GM21526 (cell line): ENCODE results near the gene ANKRD11.

ENCODE experiments used
- ATAC-seq: cut with Tn5 transposase; IDR thresholded peaks from one replicate; pipeline ENCODE4 v1.9.1; 2021; ENCODE audit warnings: moderate library complexity; ENCODE audit not compliant: unreplicated experiment, low FRiP score

The ANKRD11 gene

DNA sequence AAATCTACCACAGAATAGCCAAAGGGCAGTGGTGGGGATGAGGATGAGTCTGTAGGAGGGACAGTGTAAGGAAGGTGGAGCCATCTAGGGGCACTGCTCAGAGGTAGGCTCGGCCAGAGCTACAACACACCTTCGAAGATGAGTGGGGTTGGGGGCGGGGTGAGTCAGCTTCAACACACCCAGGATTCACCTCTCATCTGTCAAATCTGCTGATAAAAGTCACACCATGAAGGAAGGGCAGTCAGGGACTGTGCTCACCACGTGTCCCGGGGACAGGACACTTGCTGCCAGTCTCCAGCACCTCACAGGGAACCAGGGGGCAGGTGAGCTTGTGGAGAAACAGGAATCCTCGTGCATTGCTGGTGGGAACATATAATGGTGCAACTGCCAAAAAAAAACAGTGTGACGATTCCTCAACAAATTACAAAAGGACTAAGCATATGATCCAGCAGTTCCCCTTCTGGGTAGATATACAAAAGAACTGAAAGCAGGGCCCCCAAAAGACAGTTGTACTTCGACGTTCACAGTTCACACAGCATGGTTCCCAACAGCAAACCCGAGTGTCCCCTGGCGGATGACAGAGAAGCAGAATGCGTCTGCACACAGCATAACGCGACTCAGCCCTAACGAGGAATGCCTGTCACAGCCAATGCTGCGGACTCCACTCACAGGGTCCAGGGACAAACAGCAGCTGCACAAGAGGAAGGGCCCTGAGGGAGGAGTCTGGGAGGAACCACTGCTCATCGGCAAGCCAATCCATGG, 133.1 kb downstream of the ANKRD11 start:
- no peak for ATAC-seq

DNA sequence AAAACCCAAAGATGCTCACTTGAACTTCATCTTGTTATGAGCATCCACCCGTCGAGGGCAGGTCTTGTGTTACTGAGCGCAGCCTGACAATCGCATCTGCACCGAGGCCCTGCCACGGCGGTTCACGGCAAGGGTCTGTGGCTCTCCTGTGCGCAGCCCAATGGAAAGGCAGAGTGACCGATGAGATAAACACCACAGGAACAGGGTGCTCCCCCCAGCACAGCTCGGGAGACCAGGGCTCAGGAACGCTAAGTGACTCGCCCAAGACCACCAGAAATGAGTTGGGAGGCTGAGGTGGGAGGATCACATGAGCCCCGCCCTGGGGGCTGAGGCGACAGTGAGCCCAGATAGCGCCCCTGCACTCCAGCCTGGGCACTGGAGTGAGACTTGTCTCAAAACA, 134.7 kb downstream of the ANKRD11 start:
- ATAC-seq: no peak

DNA sequence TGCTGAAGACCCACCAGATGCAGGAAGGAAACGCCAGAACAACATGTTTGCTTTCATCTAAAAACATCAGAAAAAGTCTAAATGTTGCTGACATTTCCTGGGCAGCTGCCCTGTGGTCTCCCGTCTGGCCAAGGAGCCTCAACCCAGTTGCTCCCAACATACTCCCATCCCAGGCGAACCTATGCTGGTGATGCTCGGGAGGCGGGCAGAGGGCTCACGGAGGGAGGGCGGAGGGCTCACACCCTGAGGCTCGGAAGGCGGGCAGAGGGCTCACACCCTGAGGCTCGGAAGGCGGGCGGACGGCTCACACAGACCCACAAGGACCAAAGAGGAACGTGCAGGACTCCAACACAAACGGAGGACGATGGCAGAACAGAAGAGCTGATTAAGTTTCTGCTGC, 135.4 kb downstream of the ANKRD11 start:
- ATAC-seq: no peak

DNA sequence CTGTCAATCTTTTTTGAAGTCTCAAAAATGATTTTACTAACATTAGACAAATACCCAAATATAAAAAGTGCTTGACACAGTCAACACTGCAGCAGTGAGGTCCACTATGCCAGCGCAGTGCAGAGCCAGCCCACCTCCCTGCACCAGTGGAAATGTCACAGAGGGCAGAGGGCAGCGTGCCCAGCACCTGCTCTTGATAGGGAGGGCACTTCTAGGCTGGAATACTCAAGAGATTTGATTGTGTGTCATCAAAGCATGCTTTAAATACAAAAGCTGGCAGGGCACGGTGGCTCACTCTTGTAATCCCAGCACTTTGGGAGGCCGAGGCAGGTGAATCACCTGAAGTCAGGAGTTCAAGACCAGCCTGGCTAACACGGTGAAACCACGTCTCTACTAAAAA, 136.0 kb downstream of the ANKRD11 start:
- ATAC-seq: no peak

DNA sequence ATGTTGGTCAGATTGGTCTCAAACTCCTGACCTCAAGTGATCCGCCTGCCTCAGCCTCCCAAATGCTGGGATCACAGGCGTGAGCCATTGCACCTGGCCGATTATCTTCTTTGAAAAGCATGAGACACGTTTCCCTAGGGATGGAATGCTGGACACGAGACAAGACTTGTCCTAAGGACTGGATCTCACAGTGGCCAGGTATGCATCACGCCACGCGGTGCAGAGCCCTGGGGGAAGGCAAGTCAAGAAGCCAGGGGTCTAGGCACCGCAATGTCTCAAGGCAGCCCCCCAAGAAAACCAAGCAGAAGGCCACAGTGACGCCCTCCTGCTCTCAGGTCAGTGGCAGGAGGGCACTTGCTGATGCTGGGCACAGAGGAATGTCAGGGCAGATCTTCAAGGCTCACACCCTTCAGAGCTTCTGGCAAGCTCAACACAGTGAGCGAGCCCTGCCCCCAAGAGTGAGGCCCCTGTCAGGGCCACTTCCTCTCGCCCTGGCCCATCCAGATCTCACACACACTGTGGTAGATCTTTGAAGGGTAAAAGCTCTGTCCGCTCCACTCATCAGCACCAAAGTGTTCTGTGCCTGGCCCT, 138.2 kb downstream of the ANKRD11 start:
- ATAC-seq: no peak

DNA sequence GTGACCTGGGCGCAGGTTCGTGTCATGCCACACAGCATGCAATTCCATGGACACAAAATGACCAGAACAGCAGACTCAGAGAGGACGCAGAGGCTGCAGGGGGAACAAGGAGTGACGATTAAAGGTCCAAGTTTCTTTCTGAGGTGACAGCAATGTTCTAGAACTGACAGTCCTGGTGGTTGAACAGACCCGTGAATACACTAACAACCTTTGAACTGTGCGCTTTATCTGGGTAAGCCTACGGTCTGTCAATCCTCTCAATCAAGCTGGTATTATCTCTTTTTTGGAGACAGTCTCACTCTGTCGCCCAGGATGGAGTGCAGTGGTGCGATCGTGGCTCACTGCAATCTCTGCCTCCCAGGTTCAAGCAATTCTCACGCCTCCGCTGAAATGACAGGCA, 138.7 kb downstream of the ANKRD11 start:
- ATAC-seq: no peak

DNA sequence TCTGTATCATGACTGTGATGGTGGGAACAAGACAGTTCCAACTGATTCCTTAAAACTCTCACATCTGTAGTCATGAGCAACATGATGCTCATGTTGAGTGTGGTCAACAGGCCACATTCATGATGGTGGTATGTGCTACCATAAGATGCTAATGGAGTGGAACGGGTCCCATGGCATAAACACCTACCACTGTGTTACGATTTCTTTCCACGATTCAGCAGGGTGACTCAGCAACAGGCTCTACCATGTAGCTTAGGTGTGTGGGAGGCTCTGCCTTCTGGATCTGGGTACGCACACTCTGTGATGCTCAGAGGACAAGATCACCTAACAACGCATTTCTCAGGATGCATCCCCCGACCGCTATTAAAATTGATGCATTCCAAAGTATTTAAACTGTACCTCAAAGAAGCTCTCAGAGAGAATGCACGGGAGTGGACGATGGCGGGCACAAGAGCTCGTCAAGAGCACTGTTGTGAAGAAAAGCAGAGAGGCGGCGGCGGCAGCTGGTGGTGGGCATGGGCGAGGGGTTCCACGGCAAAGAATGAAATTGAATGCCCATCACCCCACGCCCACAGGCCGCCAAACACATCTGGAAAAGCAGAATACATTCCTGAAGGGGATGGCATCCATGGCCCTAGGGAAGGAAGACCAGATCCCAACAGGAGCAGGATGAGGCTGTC, 139.5 kb downstream of the ANKRD11 start:
- ATAC-seq: no peak

DNA sequence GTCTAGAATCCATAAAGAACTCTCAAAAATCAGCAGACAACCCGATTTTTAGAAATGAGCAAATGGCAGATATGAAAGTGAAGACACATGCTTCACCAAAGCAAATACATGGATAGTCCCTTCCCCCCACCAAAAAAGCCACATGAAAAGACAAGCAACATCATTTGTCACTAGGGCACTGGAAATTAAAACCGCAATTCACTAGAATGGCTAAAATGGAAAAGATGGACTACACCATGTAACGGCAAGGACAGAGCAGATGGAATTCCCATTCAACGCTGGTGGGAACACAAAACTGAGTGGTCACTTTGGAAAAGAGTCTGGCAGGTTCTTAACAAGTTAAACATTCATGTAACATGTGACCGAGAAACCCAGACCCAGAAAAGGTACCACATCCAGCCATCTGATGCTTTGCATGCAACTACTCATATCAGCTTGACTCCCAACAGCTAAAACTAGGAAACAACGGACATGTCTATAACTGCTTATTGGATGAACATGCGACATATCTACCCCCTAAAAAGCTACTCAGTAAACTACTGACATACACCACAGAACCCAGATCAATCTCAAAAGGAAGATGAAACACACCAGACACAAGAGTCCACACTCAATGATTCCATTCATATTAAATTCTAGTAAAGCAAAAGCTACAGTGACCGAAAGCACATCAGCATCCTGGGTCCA, 140.3 kb downstream of the ANKRD11 start:
- no peak for ATAC-seq

DNA sequence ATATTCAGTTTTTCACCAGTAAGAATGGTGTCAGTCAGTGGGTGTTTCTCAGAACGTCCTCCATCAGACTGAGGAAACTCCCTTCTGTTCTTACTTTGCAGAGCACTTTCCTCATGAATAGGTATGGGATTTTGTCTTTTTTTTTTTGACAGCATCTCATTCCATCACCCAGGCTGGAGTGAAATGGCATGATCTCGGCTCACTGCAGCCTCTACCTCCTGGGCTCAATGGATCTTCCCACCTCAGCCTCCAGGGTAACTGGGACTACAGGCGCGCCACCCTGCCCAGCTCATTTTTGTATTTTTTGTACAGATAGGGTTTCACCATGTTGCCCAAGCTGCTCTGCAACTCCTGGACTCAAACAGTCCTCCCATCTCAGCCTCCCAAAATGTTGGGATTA, 142.6 kb downstream of the ANKRD11 start:
- no peak for ATAC-seq

DNA sequence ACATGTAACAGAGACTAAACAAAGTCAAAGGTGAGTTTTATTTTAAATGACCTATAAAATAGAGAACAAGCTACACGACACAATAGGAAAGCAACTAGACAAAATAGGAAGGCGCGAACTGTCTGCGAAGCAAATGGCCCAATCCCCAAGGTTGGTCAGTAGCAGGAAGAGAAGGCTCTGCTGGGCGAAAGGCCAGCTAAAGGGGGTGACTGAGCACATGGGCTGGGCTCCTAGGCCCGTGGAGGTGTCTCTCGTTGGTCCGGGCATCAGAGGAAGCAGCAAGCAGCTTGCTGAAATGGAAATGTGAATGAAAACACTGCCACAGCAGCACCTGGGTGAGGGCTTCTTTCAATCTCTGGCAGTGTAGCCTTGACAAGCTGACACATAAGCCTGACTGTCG, 143.5 kb downstream of the ANKRD11 start:
- ATAC-seq: no peak

DNA sequence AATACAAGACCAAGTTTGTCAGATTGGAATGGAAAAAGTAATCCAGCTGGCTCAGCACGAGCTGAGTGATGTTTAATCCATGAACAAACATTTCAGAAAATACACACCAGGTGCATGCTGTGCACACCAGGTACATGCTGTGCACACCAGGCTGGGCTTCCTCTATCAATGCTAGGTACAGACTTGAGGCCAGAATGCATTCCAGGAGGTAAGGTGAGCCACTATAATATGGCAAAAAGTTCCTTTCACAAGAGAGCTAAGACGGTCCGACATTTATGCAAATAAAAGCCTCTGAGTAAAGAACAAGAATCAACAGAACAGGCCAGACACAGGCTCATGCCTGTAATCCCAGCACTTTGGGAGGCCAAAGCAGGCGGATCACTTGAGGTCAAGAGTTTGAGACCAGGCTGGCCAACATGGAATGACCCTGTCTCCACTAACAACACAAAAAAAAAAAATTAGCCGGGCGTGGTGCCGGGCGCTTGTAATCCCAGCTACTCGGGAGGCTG, 144.7 kb downstream of the ANKRD11 start:
- no peak for ATAC-seq

DNA sequence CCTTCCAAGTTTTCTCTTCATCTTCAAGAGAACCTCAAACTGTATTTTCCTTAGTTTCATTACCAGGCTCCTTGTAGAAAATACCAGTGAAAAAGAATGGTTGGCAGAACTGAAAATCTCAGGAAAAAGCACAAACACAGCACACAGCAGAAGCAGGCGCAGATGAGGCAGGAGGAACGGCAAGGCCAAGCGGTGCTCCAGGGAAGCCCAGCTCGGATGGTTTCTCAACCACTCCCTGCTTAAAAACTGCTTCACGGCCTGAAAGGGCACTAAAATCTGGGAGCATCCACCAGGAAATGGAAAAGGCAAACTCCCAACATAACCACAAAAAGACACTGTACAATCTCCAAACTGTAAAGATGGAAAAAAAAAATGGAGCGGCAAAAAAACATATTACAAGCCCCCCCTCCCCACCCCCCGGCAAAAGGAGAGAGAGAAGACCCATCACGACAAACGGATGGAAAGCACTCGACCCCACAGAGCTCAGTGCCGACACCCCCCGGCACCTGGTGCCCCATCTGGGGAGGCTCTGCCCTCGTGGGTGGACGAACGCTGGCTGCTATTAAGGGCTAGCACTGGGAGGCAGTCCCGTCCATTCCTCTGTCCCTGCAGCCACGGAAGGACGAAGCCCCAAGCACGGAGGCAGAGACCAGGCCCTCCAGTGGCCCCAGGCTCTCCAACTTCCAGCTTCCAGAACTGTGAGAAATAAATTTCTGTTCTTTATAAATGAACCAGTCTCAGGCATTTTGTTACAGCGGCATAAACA, 145.3 kb downstream of the ANKRD11 start:
- no peak for ATAC-seq

DNA sequence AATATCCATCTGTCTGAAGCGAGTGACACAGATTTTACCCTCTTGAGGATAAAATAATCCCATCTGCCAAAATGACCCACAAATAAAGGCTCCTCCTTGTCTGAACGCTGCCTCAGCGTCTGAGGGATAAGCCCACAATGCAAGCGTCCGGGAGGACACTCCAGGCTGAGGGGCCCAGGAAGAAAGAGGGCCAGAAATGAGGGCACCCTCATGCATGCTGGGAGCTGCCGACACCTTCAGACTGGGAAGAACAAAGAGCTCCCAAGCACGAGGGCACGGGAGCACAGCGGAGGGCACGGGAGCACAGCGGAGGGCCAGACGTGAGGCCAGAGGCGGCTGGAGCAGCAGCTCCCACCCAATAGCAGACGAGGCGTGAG, 145.9 kb downstream of the ANKRD11 start:
- ATAC-seq: no peak

DNA sequence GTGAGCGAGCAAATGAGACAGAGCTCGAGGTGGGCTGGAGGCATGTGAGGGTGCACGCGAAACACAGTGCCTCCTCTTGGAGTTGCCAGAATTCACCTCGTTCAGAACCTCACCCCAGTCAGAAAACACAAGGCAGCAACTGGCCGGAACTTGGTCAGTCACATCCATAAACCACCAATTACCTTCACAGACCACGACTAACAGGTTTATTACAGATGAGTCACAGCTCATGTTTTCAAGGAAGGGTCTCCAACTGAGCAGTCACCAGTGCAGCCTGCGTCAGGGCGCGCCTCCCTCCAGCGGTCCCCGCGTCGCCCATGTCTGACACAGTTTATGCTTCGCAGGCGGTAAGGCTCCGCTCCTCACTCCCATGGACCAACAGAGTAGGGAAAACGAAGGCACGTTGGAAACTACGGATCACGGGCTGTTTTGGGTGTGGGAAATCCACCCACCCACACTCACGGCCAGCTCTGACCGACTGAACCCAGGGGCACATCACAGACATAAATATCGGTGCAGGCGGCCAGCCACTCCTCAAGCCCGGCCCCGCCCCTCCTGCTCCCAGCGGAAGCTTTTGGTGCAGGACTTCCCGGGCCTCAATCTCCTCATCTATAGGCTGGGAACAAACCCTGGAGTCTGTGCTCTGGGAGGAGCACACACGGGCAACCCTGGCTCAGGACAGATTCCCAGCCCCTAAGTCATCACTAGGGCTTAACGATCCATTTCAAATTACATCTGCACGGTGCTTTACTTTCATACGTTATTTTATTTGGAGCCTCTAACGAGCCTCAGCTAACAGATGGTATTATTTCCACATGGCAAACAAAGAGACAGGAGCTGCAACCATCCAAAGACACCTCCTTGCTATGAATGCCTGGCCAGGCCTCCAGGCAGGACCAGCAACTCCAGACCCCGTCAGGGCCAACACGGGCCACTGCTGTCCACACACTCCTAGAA, 146.6 kb downstream of the ANKRD11 start:
- no peak for ATAC-seq

DNA sequence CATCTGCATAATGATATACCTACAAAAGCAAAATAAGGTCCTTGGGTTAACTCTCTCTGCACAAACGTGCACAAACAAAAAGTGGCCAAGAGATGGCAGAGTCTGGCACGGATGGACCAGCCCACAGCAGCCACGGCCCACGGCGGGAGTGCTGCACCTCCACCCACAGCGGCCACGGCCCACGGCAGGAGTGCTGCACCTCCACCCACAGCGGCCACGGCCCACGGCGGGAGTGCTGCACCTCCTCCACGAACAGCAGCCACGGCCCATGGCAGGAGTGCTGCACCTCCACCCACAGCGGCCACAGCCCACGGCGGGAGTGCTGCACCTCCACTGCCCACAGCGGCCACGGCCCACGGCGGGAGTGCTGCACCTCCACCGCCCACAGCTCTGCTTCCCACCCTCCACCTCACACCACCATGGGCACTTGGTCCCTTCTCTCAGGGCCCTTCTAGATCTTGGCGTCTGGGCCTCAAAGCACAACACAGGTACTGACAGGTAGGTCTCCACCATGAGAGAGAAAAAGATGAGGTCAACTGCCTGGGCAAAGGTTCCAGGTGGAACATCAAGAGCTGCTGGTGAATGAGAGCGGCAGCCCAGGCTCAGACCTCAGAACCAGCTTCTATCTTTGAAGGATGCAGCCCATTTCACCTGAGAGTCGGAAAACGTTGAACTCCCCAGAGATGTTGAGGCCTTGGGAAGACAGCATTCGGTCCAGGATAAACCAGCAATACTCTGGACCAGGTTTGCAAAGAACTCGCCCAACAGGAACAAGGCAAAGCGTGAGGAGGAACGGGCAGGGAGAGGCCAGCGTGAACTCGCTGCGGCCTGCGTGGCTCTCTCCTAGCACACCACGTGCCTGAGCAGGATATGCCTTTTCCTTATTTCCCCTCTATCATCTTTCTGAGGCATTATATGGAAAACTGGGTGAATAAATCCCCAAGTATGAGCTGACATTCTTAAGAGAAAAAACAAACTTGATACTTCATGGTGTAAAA, 148.4 kb downstream of the ANKRD11 start:
- ATAC-seq: no peak

DNA sequence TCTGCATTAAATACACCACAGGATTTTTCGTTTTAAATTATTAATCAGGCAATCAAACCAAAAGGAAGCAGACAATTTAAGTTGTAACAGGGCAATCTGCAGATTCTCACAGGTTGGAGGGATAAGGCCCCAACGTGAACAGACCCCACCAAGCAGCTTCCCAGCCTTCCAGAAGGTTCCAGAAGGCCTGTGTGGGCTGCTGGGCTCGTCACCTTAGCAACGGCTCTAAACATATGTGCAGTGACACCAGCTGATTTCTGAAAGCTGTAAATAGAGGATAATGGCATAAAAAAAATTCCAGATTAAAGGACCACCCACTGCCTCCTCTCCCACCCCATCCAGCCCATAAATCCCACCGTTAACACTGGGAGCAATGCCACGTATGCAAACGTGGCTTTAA, 149.1 kb downstream of the ANKRD11 start:
- no peak for ATAC-seq

DNA sequence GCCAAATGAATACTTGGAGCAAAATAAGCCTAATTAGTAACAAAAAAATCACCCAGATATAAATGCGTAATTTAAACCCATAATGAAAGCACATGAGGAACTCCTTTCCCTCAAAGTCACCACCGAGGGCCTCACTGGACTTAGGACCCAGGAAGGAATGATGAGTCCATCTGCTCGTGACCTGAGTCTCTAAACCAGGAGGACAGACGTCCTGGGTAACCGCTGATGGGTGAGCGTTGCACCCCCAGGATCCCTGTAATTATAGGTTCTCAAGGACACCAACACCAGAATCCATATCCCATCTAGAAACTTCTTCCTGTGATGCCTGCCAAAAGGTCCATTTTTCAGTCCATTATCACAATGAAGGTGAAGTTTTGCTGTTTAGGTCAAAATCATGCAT, 151.5 kb downstream of the ANKRD11 start:
- no peak for ATAC-seq

DNA sequence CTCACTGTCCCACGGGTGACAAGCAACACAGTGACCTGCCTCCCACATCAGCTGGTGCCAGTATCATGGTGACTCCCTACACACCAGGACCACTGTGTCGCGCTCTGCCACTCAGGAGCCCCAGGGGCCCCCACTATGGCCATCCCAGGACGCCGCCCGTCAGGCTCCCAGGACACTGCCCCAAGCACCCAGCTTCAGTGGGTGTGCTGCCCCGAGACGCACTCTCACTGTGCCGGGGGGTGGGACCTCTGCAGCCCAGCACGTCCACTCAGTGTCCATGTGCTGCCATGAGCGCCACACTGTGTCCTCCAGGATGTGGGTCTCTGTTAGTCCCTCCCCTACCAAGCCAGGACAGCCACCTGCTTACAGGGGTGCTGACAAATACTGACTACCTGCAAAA, 152.4 kb downstream of the ANKRD11 start:
- ATAC-seq: no peak
